Gastrocnemius medialis (tissue), 4 donors: ENCODE data around the gene UNC13C. TPM values are rescaled to one million over a fixed set of nuclear protein-coding genes. Genes with fewer than 3 reads are reported as not detected.

Experiments used
- ATAC-seq, 2 donors: fragments of 150-250 bp; one replicate each; pipeline ENCODE4 v1.9.1; 2016
- DNase-seq, 2 donors: peaks; one replicate each; pipeline ENCODE4 v3.0.0-alpha.2; 2019
- H3K27ac ChIP-seq, 4 donors: fragments of 200-600 bp; sonication (generic); 1 replicate in 1 of 4; 2 replicates in 3 of 4; pipeline ENCODE4 v1.5.1; 2016 to 2018; ENCODE audit warnings: mild to moderate bottlenecking in 2 of 4, moderate library complexity in 1 of 4
- H3K27me3 ChIP-seq, 3 donors: fragments of 200-600 bp; sonication (generic) in 2 of 3; 1 replicate in 1 of 3; 2 replicates in 2 of 3; pipeline versions ENCODE4 v1.5.1 to v1.6.0; 2016 to 2019; ENCODE audit warnings: mild to moderate bottlenecking in 1 of 3, moderate library complexity in 1 of 3
- H3K36me3 ChIP-seq, 2 donors: fragments of 200-600 bp; sonication (generic) in 1 of 2; one replicate each; pipeline ENCODE4 v1.5.1; 2017 to 2018
- H3K4me1 ChIP-seq, 2 donors: fragments of 200-600 bp; sonication (generic) in 1 of 2; one replicate each; pipeline ENCODE4 v1.5.1; 2016 to 2017; ENCODE audit warnings: mild to moderate bottlenecking in 2 of 2
- H3K4me3 ChIP-seq, 4 donors: fragments of 200-600 bp; sonication (generic) in 3 of 4; 1 replicate in 1 of 4; 2 replicates in 3 of 4; pipeline ENCODE4 v1.5.1; 2016 to 2019; ENCODE audit warnings: mild to moderate bottlenecking in 2 of 4
- H3K9me3 ChIP-seq, 3 donors: fragments of 200-600 bp; sonication (generic) in 2 of 3; 1 replicate in 1 of 3; 2 replicates in 2 of 3; pipeline ENCODE4 v1.5.1; 2016 to 2019
- POLR2A ChIP-seq, 2 donors: fragments of 450-650 bp; IDR thresholded peaks; one replicate each; pipeline ENCODE4 v1.6.1; 2017; ENCODE audit warnings: antibody characterized with exemption in 2 of 2, mild to moderate bottlenecking in 2 of 2, moderate library complexity in 2 of 2
- in situ Hi-C, 4 donors: fragments of 200-750 bp; cut with MboI; loops; one replicate each; pipeline versions ENCODE4 v1.15.0 to v1.8.0; 2017; ENCODE audit warnings: low sequenced_read_pairs in 4 of 4
- intact Hi-C: fragments of 100-400 bp; cut with DNase I; formaldehyde crosslinking; loops from one replicate; pipeline ENCODE4 v1.15.1; 2023; ENCODE audit warnings: low total_unique reads
- total RNA-seq, 4 donors: library from RNA; depleted of rRNA; stranded (reverse); fragments of >200 nt; gene quantifications; one replicate each; pipeline versions ENCODE4 v1.1.0 to v1.2.3, GENCODE V29; 2016
- TF ChIP-seq, protein P1 (sequence below), 5 experiments: fragments of 450-650 bp in 3 of 5; fragments of 200-600 bp in 2 of 5; sonication (generic) in 2 of 5; IDR thresholded peaks in 4 of 5; conservative IDR thresholded peaks in 1 of 5; 1 replicate in 4 of 5; 2 replicates in 1 of 5; pipeline ENCODE4 v1.5.1; 2016 to 2019; ENCODE audit warnings: antibody characterized with exemption in 5 of 5, mild to moderate bottlenecking in 3 of 5, moderate library complexity in 3 of 5

The UNC13C gene
- total RNA-seq, 4 donors from 2014 or later = 2.5 to 6.6 (median 3.6) TPM

DNA sequence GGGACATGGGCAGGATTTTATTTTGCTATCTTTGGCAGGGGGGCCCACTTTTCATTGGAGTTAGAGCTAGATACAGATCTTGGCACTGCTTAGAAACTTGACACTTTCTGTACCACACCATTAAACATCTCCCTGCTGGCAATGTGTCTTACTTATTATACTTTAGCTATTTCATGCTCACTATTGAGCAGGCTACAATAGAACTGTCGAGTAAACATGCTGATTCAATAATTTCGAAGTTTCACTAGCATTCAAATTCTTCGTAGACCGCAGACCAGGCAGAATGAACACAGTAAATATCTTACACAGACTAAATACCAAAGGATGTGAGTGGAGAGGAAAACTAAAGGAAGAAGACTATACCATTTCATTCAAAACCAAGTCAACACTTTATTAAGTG, 180.8 kb downstream of the UNC13C start:
- H3K27me3 ChIP-seq = no peaks in the 10 kb centered on the region
- H3K36me3 ChIP-seq = no peaks in the 10 kb centered on the region
- TF ChIP-seq, protein P1, sequence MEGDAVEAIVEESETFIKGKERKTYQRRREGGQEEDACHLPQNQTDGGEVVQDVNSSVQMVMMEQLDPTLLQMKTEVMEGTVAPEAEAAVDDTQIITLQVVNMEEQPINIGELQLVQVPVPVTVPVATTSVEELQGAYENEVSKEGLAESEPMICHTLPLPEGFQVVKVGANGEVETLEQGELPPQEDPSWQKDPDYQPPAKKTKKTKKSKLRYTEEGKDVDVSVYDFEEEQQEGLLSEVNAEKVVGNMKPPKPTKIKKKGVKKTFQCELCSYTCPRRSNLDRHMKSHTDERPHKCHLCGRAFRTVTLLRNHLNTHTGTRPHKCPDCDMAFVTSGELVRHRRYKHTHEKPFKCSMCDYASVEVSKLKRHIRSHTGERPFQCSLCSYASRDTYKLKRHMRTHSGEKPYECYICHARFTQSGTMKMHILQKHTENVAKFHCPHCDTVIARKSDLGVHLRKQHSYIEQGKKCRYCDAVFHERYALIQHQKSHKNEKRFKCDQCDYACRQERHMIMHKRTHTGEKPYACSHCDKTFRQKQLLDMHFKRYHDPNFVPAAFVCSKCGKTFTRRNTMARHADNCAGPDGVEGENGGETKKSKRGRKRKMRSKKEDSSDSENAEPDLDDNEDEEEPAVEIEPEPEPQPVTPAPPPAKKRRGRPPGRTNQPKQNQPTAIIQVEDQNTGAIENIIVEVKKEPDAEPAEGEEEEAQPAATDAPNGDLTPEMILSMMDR (IDR thresholded peaks at IDR 0.05 in 4 of 5, conservative IDR thresholded peaks at IDR 0.05 in 1 of 5) = no peak
- no peak for TF ChIP-seq POLR2A (IDR thresholded peaks at IDR 0.05)
- H3K9me3 ChIP-seq = no peaks in the 10 kb centered on the region
- H3K27ac ChIP-seq = no peak overlapping the region
- intact Hi-C loops (no loop called here), in situ Hi-C loops (no loop called here)
- DNase-seq (no peak), ATAC-seq (no peak)
- no peaks in the 10 kb centered on the region for H3K4me1 ChIP-seq
- H3K4me3 ChIP-seq = no peak overlapping the region

DNA sequence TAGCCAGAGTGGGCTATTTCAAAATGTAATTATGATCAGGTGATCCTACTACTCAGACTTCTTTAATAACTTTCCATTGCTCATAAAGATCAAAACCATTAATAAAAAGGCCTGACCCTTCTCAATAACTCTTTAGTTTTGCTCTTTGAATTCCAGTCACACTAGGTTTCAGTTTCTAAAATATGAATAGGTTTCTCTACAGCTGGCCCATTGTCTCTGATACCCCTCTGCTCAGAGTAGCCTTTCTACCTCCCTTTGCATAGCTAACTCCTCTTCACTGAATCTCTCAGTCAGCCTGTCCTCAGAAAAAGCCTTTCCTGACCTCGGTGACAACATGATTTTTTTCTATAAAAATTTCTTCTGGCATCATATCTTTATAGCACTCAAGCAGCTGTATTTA, 209.1 kb downstream of the UNC13C start:
- TF ChIP-seq, protein P1 (IDR thresholded peaks at IDR 0.05 in 4 of 5, conservative IDR thresholded peaks at IDR 0.05 in 1 of 5) = no peak
- TF ChIP-seq POLR2A (IDR thresholded peaks at IDR 0.05) = no peak
- in situ Hi-C loops = no loop called here
- intact Hi-C loops = no loop called here

DNA sequence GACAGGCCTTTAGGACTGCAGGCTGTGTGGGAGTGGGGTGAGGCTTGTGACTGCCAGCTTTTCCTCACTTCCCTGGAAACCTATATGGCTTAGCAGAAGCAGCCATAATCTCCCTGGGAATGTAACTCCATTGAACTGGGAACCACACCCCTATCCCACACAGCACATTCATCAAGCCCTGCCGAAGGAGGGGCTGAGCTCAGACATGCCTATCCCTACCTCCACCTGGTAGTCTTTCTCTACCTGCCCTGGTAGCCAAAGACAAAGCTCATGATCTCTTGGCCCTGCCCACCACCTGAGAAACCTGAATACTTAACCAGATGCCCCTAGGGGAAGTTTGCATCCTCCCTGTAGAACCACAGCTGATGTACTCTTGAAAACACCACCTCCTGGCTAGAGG, 219.8 kb downstream of the UNC13C start:
- Histone ChIP-seq H3K27me3 (no peaks in the 10 kb centered on the region), H3K9me3 (no peaks in the 10 kb centered on the region), H3K4me1 (peaks cover 0 to 4% of the 10 kb centered on the region in 2 donors), H3K36me3 (no peaks in the 10 kb centered on the region), H3K4me3 (no peak overlapping the region), H3K27ac (no peak overlapping the region)
- intact Hi-C loops = no loop called here
- in situ Hi-C loops = no loop called here
- ATAC-seq (no peak), DNase-seq (no peak)
- TF ChIP-seq, protein P1 (IDR thresholded peaks at IDR 0.05 in 4 of 5, conservative IDR thresholded peaks at IDR 0.05 in 1 of 5) = no peak
- no peak for TF ChIP-seq POLR2A (IDR thresholded peaks at IDR 0.05)

More for the DNA sequence above, 209.1 kb downstream of the UNC13C start:
- Histone ChIP-seq H3K36me3 (no peaks in the 10 kb centered on the region), H3K4me1 (no peaks in the 10 kb centered on the region), H3K4me3 (no peak overlapping the region), H3K27me3 (no peaks in the 10 kb centered on the region), H3K27ac (no peak overlapping the region), H3K9me3 (no peaks in the 10 kb centered on the region)
- ATAC-seq = no peak
- DNase-seq = no peak

DNA sequence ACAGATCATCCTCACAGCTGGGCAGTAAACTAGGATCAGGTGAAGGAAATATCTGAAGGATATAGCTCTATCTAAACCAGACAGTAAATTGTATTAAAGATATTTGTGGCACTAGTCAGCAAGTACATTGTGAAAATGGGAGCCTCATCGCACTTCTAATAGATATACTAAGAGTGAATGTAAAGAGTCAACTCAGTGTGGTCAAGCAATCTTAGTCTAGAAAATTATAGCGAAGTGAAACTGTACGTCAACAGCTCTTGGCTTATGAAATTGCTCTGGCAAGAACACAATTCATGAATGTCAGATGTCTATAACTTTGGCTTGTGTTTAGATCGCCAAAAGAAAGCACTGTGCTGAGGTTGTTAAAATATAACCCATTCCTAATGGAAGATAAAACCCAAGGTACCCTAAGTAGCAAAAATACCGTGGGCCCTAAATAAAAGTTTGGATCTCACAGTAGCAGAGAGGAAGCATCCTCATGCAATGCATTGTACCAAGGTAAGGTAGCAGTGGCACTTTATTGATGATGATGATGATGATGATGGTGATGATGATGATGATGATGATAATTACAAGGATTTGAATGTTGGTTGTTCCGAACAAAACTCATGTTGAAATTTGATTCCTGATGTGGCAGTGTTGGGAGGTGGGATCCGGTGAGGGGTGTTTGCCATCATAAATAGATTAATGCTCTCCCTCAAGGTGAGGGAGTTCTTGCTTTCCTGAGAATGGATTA, 228.5 kb downstream of the UNC13C start:
- Histone ChIP-seq H3K4me1 (no peaks in the 10 kb centered on the region), H3K27me3 (no peaks in the 10 kb centered on the region), H3K27ac (peak overlapping the region in 1 of 4 donors; percentile 27), H3K36me3 (no peaks in the 10 kb centered on the region), H3K9me3 (no peaks in the 10 kb centered on the region), H3K4me3 (no peak overlapping the region)
- in situ Hi-C loops (no loop called here), intact Hi-C loops (no loop called here)
- DNase-seq (no peak), ATAC-seq (no peak)
- no peak for TF ChIP-seq POLR2A (IDR thresholded peaks at IDR 0.05)
- TF ChIP-seq, protein P1 (IDR thresholded peaks at IDR 0.05 in 4 of 5, conservative IDR thresholded peaks at IDR 0.05 in 1 of 5) = no peak
